ENCODE measurements around the gene COL15A1. TPM values are rescaled to one million over a fixed set of nuclear protein-coding genes. Genes with fewer than 3 reads are reported as not detected.
A peak's percentile ranks its signal among the peaks of the same experiment; 100 is the strongest.

Gene COL15A1
- total RNA-seq, 1 donor from 2014 or later, result 11.8 TPM

DNA sequence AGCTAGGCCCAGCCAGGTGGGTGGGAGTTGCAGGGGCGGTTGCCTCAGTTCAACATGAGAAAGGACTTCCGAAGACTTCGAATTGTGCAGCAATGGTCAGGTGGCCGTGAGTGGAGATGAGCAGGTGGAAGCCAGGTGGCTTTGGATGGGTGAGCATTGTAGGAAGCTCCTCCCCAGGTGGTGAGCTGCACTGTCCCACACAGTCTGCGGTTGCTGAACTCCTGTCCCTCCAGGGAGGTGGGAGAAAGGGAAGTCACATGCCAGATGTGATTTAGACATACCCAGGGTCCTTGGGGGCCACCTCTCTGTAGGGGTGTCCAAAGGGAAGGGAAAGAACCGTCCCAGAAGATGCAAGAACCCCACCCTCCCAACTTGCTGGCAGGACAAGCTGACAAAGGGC, 30.4 kb downstream of the COL15A1 start:
- no peaks in the 10 kb centered on the region for H3K27me3 ChIP-seq (ENCODE audit: control insufficient read depth, insufficient read depth, low read length)
- H3K4me3 ChIP-seq (ENCODE audit: low read depth, low read length), result no peak overlapping the region
- DNase-seq (ENCODE audit: low read depth), result no peak
- no peaks in the 10 kb centered on the region for H3K36me3 ChIP-seq (ENCODE audit: control insufficient read depth, insufficient read depth, low read length)
- no peak for TF ChIP-seq CTCF (IDR thresholded peaks at IDR 0.05; ENCODE audit: insufficient read depth, low read length, poor library complexity, severe bottlenecking)

DNA sequence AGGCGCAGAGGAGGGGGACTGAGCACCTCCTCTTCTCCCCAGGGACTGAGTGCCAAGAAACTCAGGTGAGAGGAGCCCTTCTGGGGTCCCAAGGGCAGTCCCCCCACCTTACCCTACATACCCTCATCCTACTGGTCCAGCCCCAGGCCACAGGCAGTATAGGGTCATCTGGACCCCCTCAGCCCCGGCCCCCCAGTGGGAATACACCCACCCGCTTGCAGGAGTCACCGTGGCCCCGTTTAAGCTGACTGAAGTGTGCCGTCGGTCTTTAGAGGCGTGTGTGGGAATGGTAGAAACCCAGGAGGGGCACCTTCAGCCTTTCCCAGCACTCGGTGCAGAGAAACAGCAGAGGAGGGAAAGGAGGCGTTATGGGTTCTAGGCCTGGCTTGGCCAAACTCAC, 30.8 kb downstream of the COL15A1 start:
- no peak for DNase-seq (ENCODE audit: low read depth)
- H3K4me3 ChIP-seq (ENCODE audit: low read depth, low read length), result no peak overlapping the region
- no peak for TF ChIP-seq CTCF (IDR thresholded peaks at IDR 0.05; ENCODE audit: insufficient read depth, low read length, poor library complexity, severe bottlenecking)
- no peaks in the 10 kb centered on the region for H3K27me3 ChIP-seq (ENCODE audit: control insufficient read depth, insufficient read depth, low read length)
- no peaks in the 10 kb centered on the region for H3K36me3 ChIP-seq (ENCODE audit: control insufficient read depth, insufficient read depth, low read length)

- H3K4me3 ChIP-seq (ENCODE audit: low read depth, low read length), result no peak overlapping the region
- H3K27me3 ChIP-seq (ENCODE audit: control insufficient read depth, insufficient read depth, low read length), result no peaks in the 10 kb centered on the region
- no peaks in the 10 kb centered on the region for H3K36me3 ChIP-seq (ENCODE audit: control insufficient read depth, insufficient read depth, low read length)
- DNase-seq (ENCODE audit: low read depth), result no peak
- peak; percentile 100 for TF ChIP-seq CTCF (IDR thresholded peaks at IDR 0.05; ENCODE audit: insufficient read depth, low read length, poor library complexity, severe bottlenecking)
Observed at GRCh38 chr9:98974994-98975712, 31.4 kb downstream of the COL15A1 start.

DNA sequence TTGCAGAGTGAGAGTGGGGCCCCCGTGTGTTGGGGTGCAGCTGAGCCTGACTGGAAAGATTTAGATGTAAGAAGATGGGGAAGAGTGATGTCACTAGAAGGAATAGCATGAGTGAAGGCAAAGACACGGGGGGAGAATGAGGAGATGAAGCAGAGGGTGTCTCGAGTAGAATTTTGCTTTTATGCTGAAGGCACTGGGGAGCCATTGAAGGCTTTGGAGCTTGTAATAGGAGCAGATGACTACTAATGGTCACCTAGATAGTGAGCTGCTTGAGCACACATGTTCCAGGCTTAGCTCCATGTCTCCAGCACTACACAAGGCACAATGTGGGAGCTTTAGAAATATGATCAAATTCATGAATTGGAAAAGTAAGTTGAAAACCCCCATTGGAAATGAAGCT, 32.1 kb downstream of the COL15A1 start:
- no peaks in the 10 kb centered on the region for H3K36me3 ChIP-seq (ENCODE audit: control insufficient read depth, insufficient read depth, low read length)
- DNase-seq (ENCODE audit: low read depth), result no peak
- no peaks in the 10 kb centered on the region for H3K27me3 ChIP-seq (ENCODE audit: control insufficient read depth, insufficient read depth, low read length)
- no peak for TF ChIP-seq CTCF (IDR thresholded peaks at IDR 0.05; ENCODE audit: insufficient read depth, low read length, poor library complexity, severe bottlenecking)
- H3K4me3 ChIP-seq (ENCODE audit: low read depth, low read length), result no peak overlapping the region

- no peak for DNase-seq (ENCODE audit: low read depth)
Observed at GRCh38 chr9:98977246-98977714, 33.6 kb downstream of the COL15A1 start.

More at GRCh38 chr9:98977246-98977714, 33.6 kb downstream of the COL15A1 start:
- no peaks in the 10 kb centered on the region for H3K36me3 ChIP-seq (ENCODE audit: control insufficient read depth, insufficient read depth, low read length)
- H3K4me3 ChIP-seq (ENCODE audit: low read depth, low read length), result no peak overlapping the region
- no peak for TF ChIP-seq CTCF (IDR thresholded peaks at IDR 0.05; ENCODE audit: insufficient read depth, low read length, poor library complexity, severe bottlenecking)
- no peaks in the 10 kb centered on the region for H3K27me3 ChIP-seq (ENCODE audit: control insufficient read depth, insufficient read depth, low read length)
